Psoas muscle (tissue), 8 donors: ENCODE data around the gene MIPEP. TPM values are rescaled to one million over a fixed set of nuclear protein-coding genes. Genes with fewer than 3 reads are reported as not detected.
"Not testable (repeated sequence)": the region's sequence is repeated elsewhere in the genome, so short reads cannot be mapped to it uniquely, and the experiment has no call there.

Experiments
- ATAC-seq, 4 donors: fragments of 200-7000 bp; cut with Tn5 transposase; one replicate each; pipeline ENCODE4 v1.9.1; 2020; ENCODE audit warnings: moderate library complexity in 3 of 4, mild to moderate bottlenecking in 2 of 4
- DNase-seq, 2 donors: peaks; one replicate each; pipeline ENCODE4 v3.0.0-alpha.2; 2020
- H3K27ac ChIP-seq: fragments of 200-600 bp; one replicate; pipeline ENCODE4 v1.8.0; 2022
- H3K27me3 ChIP-seq, 3 donors: fragments of 200-600 bp in 1 of 3; one replicate each; pipeline versions ENCODE4 v1.6.1 to v1.8.0; 2013 to 2022; ENCODE audit warnings: low read length in 2 of 3, mild to moderate bottlenecking in 2 of 3, moderate library complexity in 1 of 3; ENCODE audit not compliant: insufficient read depth in 3 of 3
- H3K36me3 ChIP-seq, 2 donors: fragments of 200-600 bp in 1 of 2; one replicate each; pipeline versions ENCODE4 v1.6.1 to v1.8.0; 2013 to 2022; ENCODE audit warnings: low read depth in 1 of 2, mild to moderate bottlenecking in 1 of 2, moderate library complexity in 1 of 2; ENCODE audit not compliant: insufficient read depth in 1 of 2
- H3K4me1 ChIP-seq: fragments of 200-600 bp; one replicate; pipeline ENCODE4 v1.8.0; 2022
- H3K4me3 ChIP-seq: fragments of 200-600 bp; one replicate; pipeline ENCODE4 v1.8.0; 2022; ENCODE audit warnings: mild to moderate bottlenecking
- H3K9me3 ChIP-seq: fragments of 200-600 bp; one replicate; pipeline ENCODE4 v1.8.0; 2022
- CTCF ChIP-seq: fragments of 200-600 bp; IDR thresholded peaks from one replicate; pipeline ENCODE4 v1.8.0; 2022; ENCODE audit warnings: antibody characterized with exemption
- WGBS, 3 donors: extraction: QIAGEN DNeasy Blood & Tissue Kit; methylation state at CpG; one replicate each; pipeline versions ENCODE4 v1.1.6 to v1.1.7; 2013; 5-methylcytosine and 5-hydroxymethylcytosine counted together
- intact Hi-C, 2 donors: fragments of 100-400 bp; cut with DNase I; formaldehyde crosslinking; loops; one replicate each; pipeline versions ENCODE4 v1.11.0 to v1.14.2; 2022
- polyA plus RNA-seq, 3 donors: library from polyadenylated mRNA; stranded (reverse); fragments of 200-250 nt; gene quantifications; one replicate each; pipeline ENCODE4 v1.2.3, GENCODE V29; 2013
- total RNA-seq, 4 donors: library from RNA; stranded (reverse); fragmentation: NEBNext Ultra II Directional in 2 of 4; extraction: Animal tissue kit (Norgen Biotek cat#: 25700) in 2 of 4; gene quantifications; one replicate each; pipeline versions ENCODE4 v1.2.1 to v1.2.4, GENCODE V29; 2021 to 2023
- donor health status: healthy with polysubstance abuse.
- donor health status: DM: no; HTN: no; CAD: no; lungs with moderate emphysema.
- donor health status: Bipolar disorder and iron deficiency.
- donor health status: healthy.
- donor health status: DM: yes; HTN: yes; CAD: no.
- donor health status: DM: no; HTN: no; CAD: no.
- donor health status: DM: no; HTN: no; CAD: no.
- donor health status: DM: yes; HTN: yes; CAD: no.

MIPEP gene
- total and polyA plus RNA-seq, 7 donors = 13.3 to 28.2 (median 17.0) TPM

- H3K4me1 ChIP-seq = peaks cover 20% of the 10 kb centered on the region
- intact Hi-C loops = no loop called here
- ATAC-seq (peak in 2 of 4 donors; percentile 3 to 21), DNase-seq (no peak)
- peaks cover 0 to 4% of the 10 kb centered on the region in 2 donors for H3K36me3 ChIP-seq
- TF ChIP-seq CTCF = no peak
- no peaks in the 10 kb centered on the region for H3K27me3 ChIP-seq
- peak overlapping the region; percentile 85 for H3K27ac ChIP-seq
- peak overlapping the region; percentile 88 for H3K4me3 ChIP-seq
- H3K9me3 ChIP-seq = no peaks in the 10 kb centered on the region
- WGBS, 3 donors = 32 to 45% (median 41%) methylated on average over 15 of the region's 15 CpGs
These were observed 711 bp upstream of the MIPEP start for GRCh38 chr13:23889615-23890607.

- H3K27me3 ChIP-seq, DNase-seq, H3K27ac ChIP-seq, H3K4me3 ChIP-seq, ATAC-seq, H3K9me3 ChIP-seq, intact Hi-C loops: not testable (repeated sequence)
- 48 to 62% (median 49%) methylated on average over 3 of the region's 3 CpGs for WGBS, 3 donors
- Histone ChIP-seq H3K36me3 (peaks cover 4 to 13% of the 10 kb centered on the region in 2 donors), H3K4me1 (peaks cover 14% of the 10 kb centered on the region)
These were observed 4.8 kb downstream of the MIPEP start for GRCh38 chr13:23884361-23884760.

- ATAC-seq = no peak
- peaks cover 12% of the 10 kb centered on the region for H3K4me1 ChIP-seq
- no peaks in the 10 kb centered on the region for H3K27me3 ChIP-seq
- no peak overlapping the region for H3K27ac ChIP-seq
- H3K9me3 ChIP-seq = no peaks in the 10 kb centered on the region
- 86 to 96% (median 92%) methylated on average over 4 of the region's 4 CpGs for WGBS, 3 donors
- intact Hi-C loops = no loop called here
- no peak for TF ChIP-seq CTCF
- H3K4me3 ChIP-seq = no peak overlapping the region
- no peak for DNase-seq
- peaks cover 9 to 18% of the 10 kb centered on the region in 2 donors for H3K36me3 ChIP-seq
These were observed 5.9 kb downstream of the MIPEP start for GRCh38 chr13:23883255-23883654.

- Histone ChIP-seq H3K36me3 (peaks cover 9 to 24% of the 10 kb centered on the region in 2 donors), H3K27ac (peak overlapping the region; percentile 0)
- H3K4me1 ChIP-seq, H3K27me3 ChIP-seq, H3K9me3 ChIP-seq, H3K4me3 ChIP-seq, intact Hi-C loops, DNase-seq: not testable (repeated sequence)
- WGBS, 3 donors = 26 to 60% (median 35%) methylated on average over 8 of the region's 8 CpGs
- ATAC-seq = peak in 3 of 4 donors; percentile 60 to 83 (median 78)
These were observed 7.8 kb downstream of the MIPEP start for GRCh38 chr13:23881402-23881800.

GRCh38 chr13:23880493-23881401 is 8.5 kb downstream of the MIPEP start:
- intact Hi-C loops, H3K9me3 ChIP-seq, H3K4me3 ChIP-seq, H3K27me3 ChIP-seq, H3K4me1 ChIP-seq, DNase-seq: not testable (repeated sequence)
- ATAC-seq = peak; percentile 48 to 75 (median 62)
- H3K27ac ChIP-seq = peak overlapping the region; percentile 0
- 42 to 53% (median 47%) methylated on average over 13 to 16 of the region's 18 CpGs for WGBS, 3 donors
- H3K36me3 ChIP-seq = peaks cover 9 to 24% of the 10 kb centered on the region in 2 donors
